Fibroblast of lung (primary cell): Measurements from ENCODE around the gene ZNF774. TPM values are rescaled to one million over a fixed set of nuclear protein-coding genes. Genes with fewer than 3 reads are reported as not detected.
A peak's percentile ranks its signal among the peaks of the same experiment; 100 is the strongest.

Experiments used
- DNase-seq, 2 donors: peaks; one replicate each; pipeline versions ENCODE4 v3.0.0 to v3.0.0-alpha.2; 2010; ENCODE audit warnings: low read depth in 2 of 2
- H2AFZ ChIP-seq: 2 replicates; pipeline ENCODE4 v1.5.1; 2012; ENCODE audit warnings: low read length, control low read depth, inconsistent platforms
- H3K27ac ChIP-seq: 2 replicates; pipeline ENCODE4 v1.5.1; 2011; ENCODE audit warnings: low read length, control low read depth; ENCODE audit not compliant: insufficient read depth
- H3K27me3 ChIP-seq: 2 replicates; pipeline ENCODE4 v1.5.1; 2011; ENCODE audit warnings: mild to moderate bottlenecking, low read length; ENCODE audit not compliant: control insufficient read depth, insufficient read depth
- H3K36me3 ChIP-seq: 2 replicates; pipeline ENCODE4 v1.5.1; 2011; ENCODE audit warnings: low read length; ENCODE audit not compliant: control insufficient read depth, insufficient read depth
- H3K4me1 ChIP-seq: 2 replicates; pipeline ENCODE4 v1.5.1; 2011; ENCODE audit warnings: low read length; ENCODE audit not compliant: control insufficient read depth, insufficient read depth; ENCODE audit errors: extremely low read depth
- H3K4me2 ChIP-seq: 2 replicates; pipeline ENCODE4 v1.5.1; 2011; ENCODE audit warnings: low read length, control low read depth; ENCODE audit not compliant: insufficient read depth; ENCODE audit errors: extremely low read depth
- H3K4me3 ChIP-seq, 4 experiments: fragments of 200-600 bp in 1 of 4; sonication (generic) in 1 of 4; replicated peaks in 1 of 4; 2 replicates each; pipeline ENCODE4 v1.5.1; 2011 to 2016; ENCODE audit warnings: low read length in 4 of 4, low read depth in 3 of 4, mild to moderate bottlenecking in 3 of 4, control low read depth in 2 of 4, inconsistent platforms in 1 of 4, mixed read lengths in 1 of 4; ENCODE audit not compliant: insufficient read depth in 1 of 4; ENCODE audit errors: control extremely low read depth in 1 of 4
- H3K79me2 ChIP-seq: 2 replicates; pipeline ENCODE4 v1.5.1; 2012; ENCODE audit warnings: mild to moderate bottlenecking, low read length, inconsistent platforms; ENCODE audit not compliant: control insufficient read depth, insufficient read depth
- H3K9ac ChIP-seq: 2 replicates; pipeline ENCODE4 v1.5.1; 2011; ENCODE audit warnings: mild to moderate bottlenecking, low read length, control low read depth; ENCODE audit not compliant: insufficient read depth
- H3K9me3 ChIP-seq: 2 replicates; pipeline ENCODE4 v1.5.1; 2012; ENCODE audit warnings: low read depth, low read length; ENCODE audit not compliant: control insufficient read depth, insufficient read depth
- H4K20me1 ChIP-seq: 2 replicates; pipeline ENCODE4 v1.5.1; 2011; ENCODE audit warnings: low read length; ENCODE audit not compliant: control insufficient read depth, insufficient read depth; ENCODE audit errors: extremely low read depth
- CTCF ChIP-seq, 2 donors: IDR thresholded peaks in 1 of 2; conservative IDR thresholded peaks in 1 of 2; 1 replicate in 1 of 2; 2 replicates in 1 of 2; pipeline ENCODE4 v1.5.1; 2011 to 2012; ENCODE audit warnings: low read length in 2 of 2, control low read depth in 1 of 2, inconsistent platforms in 1 of 2, low read depth in 1 of 2, mild to moderate bottlenecking in 1 of 2
- EZH2 ChIP-seq: IDR thresholded peaks from 2 replicates; pipeline ENCODE4 v1.5.1; 2012; ENCODE audit warnings: low read length, control low read depth, mild to moderate bottlenecking; ENCODE audit errors: missing control alignments
- polyA plus RNA-seq, 2 donors: library from polyadenylated mRNA; depleted of rRNA in 1 of 2; stranded (reverse) in 1 of 2; unstranded in 1 of 2; fragments of >200 nt; gene quantifications; 2 replicates each; pipeline ENCODE4 v1.2.1, GENCODE V29; 2011 to 2012; ENCODE audit warnings: missing spikeins in 1 of 2
- total RNA-seq: library from RNA; depleted of rRNA; stranded (reverse); fragments of >200 nt; gene quantifications from 2 replicates; pipeline ENCODE4 v1.2.1, GENCODE V29; 2014

ZNF774 gene
- total and polyA plus RNA-seq, 2 donors (not counting 1 experiment from before 2014, with no cell fraction given): 1.3 to 1.8 TPM

- Histone ChIP-seq H3K79me2 (peaks cover 91% of the 10 kb centered on the region), H3K4me3 (no peak overlapping the region), H3K27ac (peak overlapping the region; percentile 98), H3K4me2 (peak overlapping the region; percentile 53), H3K4me1 (peaks cover 31% of the 10 kb centered on the region), H3K27me3 (no peaks in the 10 kb centered on the region), H4K20me1 (no peaks in the 10 kb centered on the region), H3K9me3 (no peaks in the 10 kb centered on the region), H2AFZ (no peak overlapping the region), H3K36me3 (no peaks in the 10 kb centered on the region), H3K9ac (no peak overlapping the region)
- TF ChIP-seq EZH2: no peak
- DNase-seq: peak; percentile 87 to 91
Measured at GRCh38 chr15:90402223-90402622, 50.1 kb downstream of the ZNF774 start.

GRCh38 chr15:90402767-90403166, 50.7 kb downstream of the ZNF774 start:
- Histone ChIP-seq H3K4me3 (no peak overlapping the region), H3K27me3 (no peaks in the 10 kb centered on the region), H3K36me3 (no peaks in the 10 kb centered on the region), H4K20me1 (no peaks in the 10 kb centered on the region), H3K9ac (no peak overlapping the region), H3K9me3 (no peaks in the 10 kb centered on the region), H2AFZ (no peak overlapping the region), H3K4me1 (peaks cover 31% of the 10 kb centered on the region), H3K4me2 (peak overlapping the region; percentile 30), H3K27ac (peak overlapping the region; percentile 30), H3K79me2 (peaks cover 95% of the 10 kb centered on the region)
- peak in 1 of 2 donors; percentile 12 for DNase-seq
- TF ChIP-seq EZH2 (no peak), CTCF (conservative IDR thresholded peaks at IDR 0.05 in 1 of 2, IDR thresholded peaks at IDR 0.05 in 1 of 2; ENCODE audit: low read depth in 1 of 2, low read length in 2 of 2) (no peak)

GRCh38 chr15:90405055-90405607, 53.0 kb downstream of the ZNF774 start:
- Histone ChIP-seq H3K9ac (no peak overlapping the region), H3K4me3 (no peak overlapping the region), H3K79me2 (peaks cover 93% of the 10 kb centered on the region), H3K4me2 (no peak overlapping the region), H4K20me1 (no peaks in the 10 kb centered on the region), H2AFZ (no peak overlapping the region), H3K27me3 (no peaks in the 10 kb centered on the region), H3K9me3 (no peaks in the 10 kb centered on the region), H3K27ac (no peak overlapping the region), H3K4me1 (peaks cover 33% of the 10 kb centered on the region), H3K36me3 (no peaks in the 10 kb centered on the region)
- DNase-seq: no peak
- no peak for TF ChIP-seq CTCF (conservative IDR thresholded peaks at IDR 0.05 in 1 of 2, IDR thresholded peaks at IDR 0.05 in 1 of 2; ENCODE audit: low read depth in 1 of 2, low read length in 2 of 2)
- no peak for TF ChIP-seq EZH2
